Esophagus muscularis mucosa (tissue), 4 donors: ENCODE data around the gene CCL7. TPM values are rescaled to one million over a fixed set of nuclear protein-coding genes. Genes with fewer than 3 reads are reported as not detected.

Experiments used
- DNase-seq: peaks from one replicate; pipeline ENCODE4 v3.0.0-alpha.2; 2017; ENCODE audit errors: extremely low spot score
- H3K27ac ChIP-seq, 4 donors: fragments of 200-600 bp; sonication (generic); replicated peaks in 1 of 4; 1 replicate in 3 of 4; 2 replicates in 1 of 4; pipeline ENCODE4 v1.5.1; 2016 to 2019; ENCODE audit warnings: mild to moderate bottlenecking in 1 of 4
- H3K27me3 ChIP-seq, 4 donors: fragments of 200-600 bp; sonication (generic); one replicate each; pipeline versions ENCODE4 v1.5.1 to v1.6.0; 2016 to 2019
- H3K36me3 ChIP-seq, 4 donors: fragments of 200-600 bp; sonication (generic); one replicate each; pipeline ENCODE4 v1.5.1; 2016 to 2019
- H3K4me1 ChIP-seq, 4 donors: fragments of 200-600 bp; sonication (generic); one replicate each; pipeline ENCODE4 v1.5.1; 2016 to 2019
- H3K4me3 ChIP-seq, 4 donors: fragments of 200-600 bp; sonication (generic); 1 replicate in 2 of 4; 2 replicates in 2 of 4; pipeline ENCODE4 v1.5.1; 2016 to 2019; ENCODE audit warnings: mild to moderate bottlenecking in 4 of 4, moderate library complexity in 1 of 4
- H3K9me3 ChIP-seq, 4 donors: fragments of 200-600 bp; sonication (generic); 1 replicate in 3 of 4; 2 replicates in 1 of 4; pipeline ENCODE4 v1.5.1; 2016 to 2019
- EP300 ChIP-seq: sonication (generic); formaldehyde crosslinking; IDR thresholded peaks from one replicate; pipeline ENCODE4 v1.6.1; 2017; ENCODE audit warnings: antibody characterized with exemption
- POLR2A ChIP-seq: fragments of 450-650 bp; IDR thresholded peaks from one replicate; pipeline ENCODE4 v1.6.1; 2017; ENCODE audit warnings: antibody characterized with exemption, moderate library complexity, mild to moderate bottlenecking, low read depth
- POLR2AphosphoS5 ChIP-seq, 2 donors: sonication (generic); formaldehyde crosslinking; IDR thresholded peaks; one replicate each; pipeline ENCODE4 v1.6.1; 2017; ENCODE audit warnings: antibody characterized with exemption in 2 of 2
- WGBS: methylation state at CpG from one replicate; pipeline ENCODE4 v1.1.5; 2018; 5-methylcytosine and 5-hydroxymethylcytosine counted together
- intact Hi-C: fragments of 100-400 bp; cut with DNase I; formaldehyde crosslinking; loops from one replicate; pipeline ENCODE4 v1.15.1; 2023
- total RNA-seq, 4 donors: library from RNA; depleted of rRNA; stranded (reverse); fragments of >200 nt; gene quantifications; one replicate each; pipeline versions ENCODE4 v1.1.0 to v1.2.1, GENCODE V29; 2016
- TF ChIP-seq, protein P1 (sequence below), 3 experiments: fragments of 200-600 bp in 2 of 3; fragments of 450-650 bp in 1 of 3; sonication (generic) in 2 of 3; IDR thresholded peaks; one replicate each; pipeline ENCODE4 v1.5.1; 2017 to 2019; ENCODE audit warnings: antibody characterized with exemption in 3 of 3, mild to moderate bottlenecking in 2 of 3, moderate library complexity in 1 of 3

Gene CCL7
- total RNA-seq, 4 donors from 2014 or later: 0.83 TPM; not detected in 3

DNA sequence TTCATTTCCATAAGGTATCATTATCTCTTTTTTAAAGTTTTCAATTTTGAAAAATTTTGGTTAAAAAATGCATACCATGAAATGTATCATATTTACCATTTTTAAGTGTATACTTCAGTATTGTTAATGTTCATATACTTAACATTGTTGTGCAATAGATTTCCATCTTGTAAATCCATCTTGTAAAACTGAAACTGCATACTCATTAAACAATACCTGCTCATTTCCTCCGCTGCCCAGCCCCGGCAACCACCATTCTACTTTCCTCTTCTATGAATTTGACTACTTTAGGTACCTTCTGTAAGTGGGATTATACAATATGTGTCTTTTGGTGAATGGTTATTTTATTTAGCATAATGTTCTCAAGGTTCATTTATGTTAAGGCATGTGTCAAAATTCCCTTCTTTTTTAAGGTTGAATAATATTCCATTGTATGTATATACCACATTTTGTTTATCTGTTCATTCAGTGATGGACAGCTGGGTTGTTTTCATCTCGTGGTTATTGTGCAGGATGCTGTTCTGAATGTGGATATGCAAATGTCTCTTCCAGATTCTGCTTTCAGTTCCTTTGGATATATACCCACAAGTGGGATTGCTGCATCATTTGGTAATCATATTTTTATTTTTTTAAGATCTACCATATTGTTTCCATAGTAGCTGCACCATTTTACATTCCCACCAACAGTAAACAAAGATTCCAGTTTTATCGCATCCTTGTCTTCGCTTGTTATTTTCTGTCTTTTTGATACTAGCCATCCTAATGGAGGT is 8.3 kb upstream of the CCL7 start:
- no peaks in the 10 kb centered on the region for H3K9me3 ChIP-seq
- TF ChIP-seq EP300 (no peak), POLR2AphosphoS5 (IDR thresholded peaks at IDR 0.05) (no peak), POLR2A (no peak)
- TF ChIP-seq, protein P1, sequence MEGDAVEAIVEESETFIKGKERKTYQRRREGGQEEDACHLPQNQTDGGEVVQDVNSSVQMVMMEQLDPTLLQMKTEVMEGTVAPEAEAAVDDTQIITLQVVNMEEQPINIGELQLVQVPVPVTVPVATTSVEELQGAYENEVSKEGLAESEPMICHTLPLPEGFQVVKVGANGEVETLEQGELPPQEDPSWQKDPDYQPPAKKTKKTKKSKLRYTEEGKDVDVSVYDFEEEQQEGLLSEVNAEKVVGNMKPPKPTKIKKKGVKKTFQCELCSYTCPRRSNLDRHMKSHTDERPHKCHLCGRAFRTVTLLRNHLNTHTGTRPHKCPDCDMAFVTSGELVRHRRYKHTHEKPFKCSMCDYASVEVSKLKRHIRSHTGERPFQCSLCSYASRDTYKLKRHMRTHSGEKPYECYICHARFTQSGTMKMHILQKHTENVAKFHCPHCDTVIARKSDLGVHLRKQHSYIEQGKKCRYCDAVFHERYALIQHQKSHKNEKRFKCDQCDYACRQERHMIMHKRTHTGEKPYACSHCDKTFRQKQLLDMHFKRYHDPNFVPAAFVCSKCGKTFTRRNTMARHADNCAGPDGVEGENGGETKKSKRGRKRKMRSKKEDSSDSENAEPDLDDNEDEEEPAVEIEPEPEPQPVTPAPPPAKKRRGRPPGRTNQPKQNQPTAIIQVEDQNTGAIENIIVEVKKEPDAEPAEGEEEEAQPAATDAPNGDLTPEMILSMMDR (IDR thresholded peaks at IDR 0.05): no peak
- H3K36me3 ChIP-seq: no peaks in the 10 kb centered on the region
- no peak overlapping the region for H3K27ac ChIP-seq
- DNase-seq: no peak
- H3K4me3 ChIP-seq: no peak overlapping the region
- WGBS: 78% methylated on average over 5 of the region's 5 CpGs
- intact Hi-C loops: loop anchor here (10.0 kb wide), 1 partner anchor 57 kb away; no protein-coding TSS in a partner anchor
- H3K27me3 ChIP-seq: no peaks in the 10 kb centered on the region
- peaks cover 0 to 10% (median 7%) of the 10 kb centered on the region in 4 donors for H3K4me1 ChIP-seq

DNA sequence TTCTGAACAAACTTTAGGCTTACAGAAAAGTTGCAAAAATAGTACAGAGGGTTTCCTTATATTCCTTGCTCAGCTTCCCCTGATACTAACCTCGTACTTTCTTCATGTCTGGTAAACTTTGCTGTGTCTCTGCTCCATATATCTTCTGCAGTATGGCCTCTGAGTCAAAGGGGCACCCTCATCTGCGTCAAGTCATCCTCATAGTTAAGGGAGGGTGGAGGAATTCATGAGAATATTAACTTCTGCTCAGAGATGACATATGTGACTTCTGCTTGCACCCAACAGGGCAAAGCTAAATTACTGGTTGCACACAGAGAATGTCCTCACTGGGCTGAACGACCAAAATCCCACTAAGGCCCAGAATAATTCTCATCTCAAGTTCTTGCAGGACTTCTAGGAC is 4.3 kb upstream of the CCL7 start:
- H3K4me1 ChIP-seq: no peaks in the 10 kb centered on the region
- no peak overlapping the region for H3K4me3 ChIP-seq
- TF ChIP-seq POLR2AphosphoS5 (IDR thresholded peaks at IDR 0.05): no peak
- TF ChIP-seq, protein P1 (IDR thresholded peaks at IDR 0.05): no peak
- no peak for TF ChIP-seq POLR2A
- TF ChIP-seq EP300: no peak
- WGBS: 37% methylated on average over 3 of the region's 3 CpGs
- no peaks in the 10 kb centered on the region for H3K27me3 ChIP-seq
- H3K27ac ChIP-seq: no peak overlapping the region
- DNase-seq: no peak
- H3K36me3 ChIP-seq: no peaks in the 10 kb centered on the region
- intact Hi-C loops: loop anchor here (10.0 kb wide), 1 partner anchor 61 kb away; no protein-coding TSS in a partner anchor
- H3K9me3 ChIP-seq: no peaks in the 10 kb centered on the region

DNA sequence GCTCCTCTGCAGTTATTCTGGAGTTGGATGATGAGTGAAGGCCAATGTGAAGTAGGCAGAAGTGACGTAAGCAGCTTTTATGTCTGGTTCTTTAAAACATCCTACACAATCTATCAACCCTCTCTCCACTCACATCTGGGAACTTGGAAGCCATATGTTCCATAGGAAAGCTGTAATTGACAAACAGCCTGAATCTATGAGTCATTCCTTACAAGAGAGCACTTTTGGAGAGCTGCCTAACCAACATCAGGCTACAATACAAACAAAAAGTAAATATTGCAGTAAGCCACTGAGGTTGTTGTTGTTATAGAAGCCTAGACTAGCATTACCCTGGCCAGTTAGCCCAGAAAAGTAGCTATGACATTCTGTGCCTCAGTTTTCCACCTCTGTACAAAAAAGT is 5.9 kb downstream of the CCL7 start:
- Histone ChIP-seq H3K27me3 (no peaks in the 10 kb centered on the region), H3K9me3 (no peaks in the 10 kb centered on the region), H3K27ac (no peak overlapping the region), H3K4me3 (no peak overlapping the region), H3K4me1 (peaks cover 0 to 5% (median 0%) of the 10 kb centered on the region in 4 donors), H3K36me3 (no peaks in the 10 kb centered on the region)
- WGBS: 0% methylated on average over 1 of the region's 1 CpG
- intact Hi-C loops: no loop called here
- TF ChIP-seq, protein P1 (IDR thresholded peaks at IDR 0.05): no peak
- TF ChIP-seq POLR2A (no peak), POLR2AphosphoS5 (IDR thresholded peaks at IDR 0.05) (no peak), EP300 (no peak)
- DNase-seq: no peak

DNA sequence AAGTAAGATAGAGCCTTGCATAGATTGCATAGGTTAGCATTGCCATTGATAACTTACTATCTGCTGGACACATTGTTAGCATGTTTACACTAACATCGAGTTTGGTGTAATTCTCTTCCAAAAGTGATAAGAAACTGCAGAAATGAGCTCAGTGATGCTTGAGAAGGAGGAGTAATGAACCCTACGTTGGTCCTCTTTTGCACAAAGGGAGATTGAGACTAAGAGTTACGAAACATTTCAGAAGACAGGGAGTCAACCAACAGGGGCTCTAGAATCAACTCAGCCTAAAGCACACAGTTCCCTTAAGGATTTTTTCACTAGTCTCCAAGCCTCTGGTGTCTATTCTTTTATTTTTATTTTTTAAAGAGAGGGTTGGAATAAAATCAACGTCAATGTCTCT is 6.8 kb downstream of the CCL7 start:
- Histone ChIP-seq H3K4me1 (peaks cover 0 to 5% (median 0%) of the 10 kb centered on the region in 4 donors), H3K4me3 (no peak overlapping the region), H3K9me3 (no peaks in the 10 kb centered on the region), H3K27me3 (no peaks in the 10 kb centered on the region), H3K27ac (no peak overlapping the region), H3K36me3 (no peaks in the 10 kb centered on the region)
- no peak for DNase-seq
- TF ChIP-seq EP300 (no peak), POLR2A (no peak), POLR2AphosphoS5 (IDR thresholded peaks at IDR 0.05) (no peak)
- TF ChIP-seq, protein P1 (IDR thresholded peaks at IDR 0.05): no peak
- 76% methylated on average over 4 of the region's 4 CpGs for WGBS
- intact Hi-C loops: no loop called here
